HepG2 (cell line): Measurements from ENCODE around the gene DLX1. TPM values are rescaled to one million over a fixed set of nuclear protein-coding genes. Genes with fewer than 3 reads are reported as not detected.
A peak's percentile ranks its signal among the peaks of the same experiment; 100 is the strongest.

ENCODE experiments used
- FOXO1 ChIP-seq: sonication (generic); formaldehyde crosslinking; IDR thresholded peaks from 2 replicates; pipeline ENCODE4 v1.4.0; 2020; ENCODE audit warnings: missing genetic modification reagents
- HES4 ChIP-seq: sonication (generic); formaldehyde crosslinking; IDR thresholded peaks from 2 replicates; pipeline ENCODE4 v1.9.0; 2021; ENCODE audit warnings: mild to moderate bottlenecking, missing genetic modification reagents, borderline replicate concordance
- IKZF4 ChIP-seq: sonication (generic); formaldehyde crosslinking; IDR thresholded peaks from 2 replicates; pipeline ENCODE4 v1.5.1; 2020; ENCODE audit warnings: borderline replicate concordance, mild to moderate bottlenecking, low read depth, missing genetic modification reagents; ENCODE audit errors: not compliant biosample characterization
- KLF16 ChIP-seq, 2 experiments: sonication (generic) in 1 of 2; formaldehyde crosslinking in 1 of 2; IDR thresholded peaks; 2 replicates each; pipeline versions ENCODE4 v1.6.1 to v1.8.0; 2016 to 2023; ENCODE audit warnings: missing genetic modification reagents in 2 of 2, missing compliant biosample characterization in 1 of 2
- KMT2B ChIP-seq: IDR thresholded peaks from 2 replicates; pipeline ENCODE4 v1.6.1; 2016; ENCODE audit warnings: missing genetic modification reagents, missing compliant biosample characterization
- MEIS2 ChIP-seq: sonication (generic); formaldehyde crosslinking; IDR thresholded peaks from 2 replicates; pipeline ENCODE4 v1.9.0; 2021; ENCODE audit warnings: mild to moderate bottlenecking, missing genetic modification reagents
- MTA1 ChIP-seq: sonication (generic); formaldehyde crosslinking; IDR thresholded peaks from 2 replicates; pipeline ENCODE4 v1.4.0; 2020; ENCODE audit warnings: missing genetic modification reagents, mild to moderate bottlenecking, borderline replicate concordance
- MYC ChIP-seq: sonication (generic); formaldehyde crosslinking; IDR thresholded peaks from 2 replicates; pipeline ENCODE4 v1.9.0; 2021; ENCODE audit warnings: missing genetic modification reagents, borderline replicate concordance
- NR2C2 ChIP-seq: sonication (generic); formaldehyde crosslinking; IDR thresholded peaks from 2 replicates; pipeline ENCODE4 v1.4.0; 2020; ENCODE audit warnings: missing genetic modification reagents, mild to moderate bottlenecking, moderate library complexity, borderline replicate concordance
- NRL ChIP-seq: sonication (generic); formaldehyde crosslinking; IDR thresholded peaks from 2 replicates; pipeline ENCODE4 v1.5.0; 2020; ENCODE audit warnings: missing genetic modification reagents, mild to moderate bottlenecking, moderate library complexity, borderline replicate concordance
- PAX8 ChIP-seq: sonication (generic); formaldehyde crosslinking; IDR thresholded peaks from 2 replicates; pipeline ENCODE4 v1.8.0; 2022; ENCODE audit warnings: mild to moderate bottlenecking, missing genetic modification reagents, borderline replicate concordance
- POLR2AphosphoS5 ChIP-seq: IDR thresholded peaks from 2 replicates; pipeline ENCODE4 v1.6.1; 2012; ENCODE audit warnings: low read depth, low read length
- RARA ChIP-seq: IDR thresholded peaks from 2 replicates; pipeline ENCODE4 v1.6.1; 2016; ENCODE audit warnings: missing genetic modification reagents, missing compliant biosample characterization
- REPIN1 ChIP-seq: sonication (generic); formaldehyde crosslinking; IDR thresholded peaks from 2 replicates; pipeline ENCODE4 v1.8.0; 2022; ENCODE audit warnings: missing genetic modification reagents, low read depth, mild to moderate bottlenecking, borderline replicate concordance
- SOX13 ChIP-seq, 3 experiments: fragments of 450-650 bp in 1 of 3; sonication (generic) in 1 of 3; formaldehyde crosslinking in 1 of 3; IDR thresholded peaks in 2 of 3; conservative IDR thresholded peaks in 1 of 3; 2 replicates each; pipeline versions ENCODE4 v1.5.0 to v1.6.1; 2016 to 2020; ENCODE audit warnings: antibody characterized with exemption in 1 of 3, mild to moderate bottlenecking in 1 of 3, missing compliant biosample characterization in 1 of 3, missing genetic modification reagents in 1 of 3, moderate library complexity in 1 of 3
- TEAD3 ChIP-seq: optimal IDR thresholded peaks from 2 replicates; pipeline ENCODE3; 2016; ENCODE audit warnings: borderline replicate concordance
- ZFX ChIP-seq: sonication (generic); formaldehyde crosslinking; IDR thresholded peaks from 2 replicates; pipeline ENCODE4 v1.4.0; 2020; ENCODE audit warnings: mild to moderate bottlenecking, low read depth, missing genetic modification reagents, moderate library complexity
- ZMAT3 ChIP-seq: sonication (generic); formaldehyde crosslinking; conservative IDR thresholded peaks from 2 replicates; pipeline ENCODE4 v1.7.0; 2021; ENCODE audit warnings: missing genetic modification reagents
- ZNF7 ChIP-seq: IDR thresholded peaks from 2 replicates; pipeline ENCODE4 v1.6.1; 2016; ENCODE audit warnings: missing biosample characterization, missing genetic modification reagents
- ZNF713 ChIP-seq: sonication (generic); formaldehyde crosslinking; IDR thresholded peaks from 2 replicates; pipeline ENCODE4 v1.4.0; 2020; ENCODE audit warnings: mild to moderate bottlenecking, missing genetic modification reagents
- ZNF772 ChIP-seq: sonication (generic); formaldehyde crosslinking; IDR thresholded peaks from 2 replicates; pipeline ENCODE4 v1.5.0; 2020; ENCODE audit warnings: mild to moderate bottlenecking, missing genetic modification reagents
- ZNF792 ChIP-seq: IDR thresholded peaks from 2 replicates; pipeline ENCODE4 v1.6.1; 2016
- ZNF891 ChIP-seq: sonication (generic); formaldehyde crosslinking; IDR thresholded peaks from 2 replicates; pipeline ENCODE4 v1.5.0; 2020; ENCODE audit warnings: mild to moderate bottlenecking, missing genetic modification reagents
- ZSCAN31 ChIP-seq: sonication (generic); formaldehyde crosslinking; IDR thresholded peaks from 2 replicates; pipeline ENCODE4 v1.5.0; 2020; ENCODE audit warnings: low read depth, mild to moderate bottlenecking, missing genetic modification reagents
- ZZZ3 ChIP-seq: sonication (generic); formaldehyde crosslinking; IDR thresholded peaks from 2 replicates; pipeline ENCODE4 v1.4.0; 2020; ENCODE audit warnings: missing genetic modification reagents, mild to moderate bottlenecking, borderline replicate concordance
- polyA plus RNA-seq, 8 experiments: library from polyadenylated mRNA; depleted of rRNA in 3 of 8; stranded (reverse) in 7 of 8; unstranded in 1 of 8; fragments of >200 nt; fragmentation: Illumina TruSeq in 4 of 8; extraction: Trizol in 4 of 8; gene quantifications; 2 replicates each; pipeline versions ENCODE4 v1.2.1 to v1.2.3, GENCODE V29; 2011 to 2016; ENCODE audit warnings: low read depth in 4 of 8, missing spikeins in 1 of 8, mixed read lengths in 1 of 8; ENCODE audit not compliant: insufficient read depth in 1 of 8
- total RNA-seq, 5 experiments: library from RNA; depleted of rRNA; stranded (reverse); fragments of >200 nt; fragmentation: Illumina TruSeq; extraction: Trizol; gene quantifications; 2 replicates each; pipeline ENCODE4 v1.2.3, GENCODE V29; 2016; ENCODE audit warnings: low read depth in 1 of 5
- TF ChIP-seq, protein P1 (sequence below): IDR thresholded peaks from 2 replicates; pipeline ENCODE4 v1.6.1; 2016; ENCODE audit warnings: missing compliant biosample characterization, missing genetic modification reagents, borderline replicate concordance
- TF ChIP-seq, protein P2 (sequence below): sonication (generic); formaldehyde crosslinking; IDR thresholded peaks from 2 replicates; pipeline ENCODE4 v1.5.0; 2020; ENCODE audit warnings: mild to moderate bottlenecking, missing genetic modification reagents, borderline replicate concordance
- TF ChIP-seq, protein P3 (sequence below): IDR thresholded peaks from 2 replicates; pipeline ENCODE4 v1.6.1; 2012; ENCODE audit warnings: inconsistent platforms

The DLX1 gene
- total and polyA plus RNA-seq, 2 of the 13 experiments (the other 11 are each of a cell fraction or from before 2014, with no cell fraction given), result 0.18 to 0.86 TPM

DNA sequence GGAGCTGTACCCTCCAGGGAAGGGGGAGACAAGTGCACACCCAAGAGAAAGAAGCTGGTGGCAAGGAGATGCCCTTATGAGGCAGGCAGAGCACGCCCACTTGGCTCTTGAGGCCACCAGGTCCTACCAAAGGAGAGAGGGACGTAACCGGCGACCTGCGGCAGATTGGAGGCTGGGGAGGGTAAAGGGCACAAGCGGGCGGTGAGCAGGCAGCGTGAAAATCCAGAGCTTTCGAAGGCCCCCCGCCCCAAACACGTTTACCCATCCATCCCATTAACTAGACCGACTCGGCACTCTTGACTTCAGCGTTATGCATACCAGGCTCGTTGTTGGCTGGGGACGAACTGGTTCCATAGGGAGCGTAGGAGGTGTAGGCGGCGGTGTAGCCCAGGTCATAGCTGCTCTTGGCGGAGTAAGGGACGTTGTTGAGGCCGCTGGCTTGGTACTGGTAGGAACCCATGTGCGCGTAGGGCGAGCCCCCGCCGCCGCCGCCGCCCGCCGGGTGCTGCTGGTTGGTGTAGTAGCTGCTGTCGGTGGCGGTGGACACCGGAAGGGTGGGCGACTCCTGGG is 16.6 kb downstream of the DLX1 start (continued):
- TF ChIP-seq ZNF772 (CRISPR knock-in tag) (no peak), ZFX (CRISPR knock-in tag) (0 out of 2 replicates have a peak, but pooled peaks have one; percentile 6), IKZF4 (peak; percentile 59), RARA (CRISPR knock-in tag) (no peak), PAX8 (CRISPR knock-in tag) (no peak), ZNF792 (no peak), MTA1 (CRISPR knock-in tag) (0 out of 2 replicates have a peak, but pooled peaks have one; percentile 15), SOX13 (IDR thresholded peaks at IDR 0.05) (no peak), SOX13 (CRISPR knock-in tag; conservative IDR thresholded peaks at IDR 0.05 in 1 of 2, IDR thresholded peaks at IDR 0.05 in 1 of 2) (no peak), ZMAT3 (CRISPR knock-in tag) (0 out of 2 replicates have a peak, but pooled peaks have one; percentile 8), NR2C2 (0 out of 2 replicates have a peak, but pooled peaks have one; percentile 35), REPIN1 (0 out of 2 replicates have a peak, but pooled peaks have one; percentile 19), ZNF891 (0 out of 2 replicates have a peak, but pooled peaks have one; percentile 60), FOXO1 (0 out of 2 replicates have a peak, but pooled peaks have one; percentile 14), MEIS2 (CRISPR knock-in tag) (no peak), POLR2AphosphoS5 (no peak), ZZZ3 (no peak), KMT2B (CRISPR knock-in tag) (0 out of 2 replicates have a peak, but pooled peaks have one; percentile 7), TEAD3 (CRISPR knock-in tag) (peak; percentile 72), ZSCAN31 (CRISPR knock-in tag) (0 out of 2 replicates have a peak, but pooled peaks have one; percentile 19), ZNF7 (CRISPR knock-in tag) (no peak), KLF16 (CRISPR knock-in tag; IDR thresholded peaks at IDR 0.05) (no peak), NRL (CRISPR knock-in tag) (0 out of 2 replicates have a peak, but pooled peaks have one; percentile 16), ZNF713 (no peak), MYC (peak; percentile 26), HES4 (peak; percentile 42; the same call in 1 of the 2 replicates)
- TF ChIP-seq, protein P1, sequence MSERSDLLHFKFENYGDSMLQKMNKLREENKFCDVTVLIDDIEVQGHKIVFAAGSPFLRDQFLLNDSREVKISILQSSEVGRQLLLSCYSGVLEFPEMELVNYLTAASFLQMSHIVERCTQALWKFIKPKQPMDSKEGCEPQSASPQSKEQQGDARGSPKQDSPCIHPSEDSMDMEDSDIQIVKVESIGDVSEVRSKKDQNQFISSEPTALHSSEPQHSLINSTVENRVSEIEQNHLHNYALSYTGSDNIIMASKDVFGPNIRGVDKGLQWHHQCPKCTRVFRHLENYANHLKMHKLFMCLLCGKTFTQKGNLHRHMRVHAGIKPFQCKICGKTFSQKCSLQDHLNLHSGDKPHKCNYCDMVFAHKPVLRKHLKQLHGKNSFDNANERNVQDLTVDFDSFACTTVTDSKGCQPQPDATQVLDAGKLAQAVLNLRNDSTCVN (CRISPR knock-in tag), result no peak
- TF ChIP-seq, protein P2, sequence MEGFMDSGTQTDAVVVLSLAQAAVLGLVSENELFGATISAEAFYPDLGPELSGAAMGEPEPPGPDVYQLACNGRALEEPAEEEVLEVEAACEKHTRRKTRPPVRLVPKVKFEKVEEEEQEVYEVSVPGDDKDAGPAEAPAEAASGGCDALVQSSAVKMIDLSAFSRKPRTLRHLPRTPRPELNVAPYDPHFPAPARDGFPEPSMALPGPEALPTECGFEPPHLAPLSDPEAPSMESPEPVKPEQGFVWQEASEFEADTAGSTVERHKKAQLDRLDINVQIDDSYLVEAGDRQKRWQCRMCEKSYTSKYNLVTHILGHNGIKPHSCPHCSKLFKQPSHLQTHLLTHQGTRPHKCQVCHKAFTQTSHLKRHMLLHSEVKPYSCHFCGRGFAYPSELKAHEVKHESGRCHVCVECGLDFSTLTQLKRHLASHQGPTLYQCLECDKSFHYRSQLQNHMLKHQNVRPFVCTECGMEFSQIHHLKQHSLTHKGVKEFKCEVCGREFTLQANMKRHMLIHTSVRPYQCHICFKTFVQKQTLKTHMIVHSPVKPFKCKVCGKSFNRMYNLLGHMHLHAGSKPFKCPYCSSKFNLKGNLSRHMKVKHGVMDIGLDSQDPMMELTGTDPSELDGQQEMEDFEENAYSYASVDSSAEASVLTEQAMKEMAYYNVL (CRISPR knock-in tag), result peak; percentile 2; the same call in 1 of the 2 replicates
- TF ChIP-seq, protein P3, sequence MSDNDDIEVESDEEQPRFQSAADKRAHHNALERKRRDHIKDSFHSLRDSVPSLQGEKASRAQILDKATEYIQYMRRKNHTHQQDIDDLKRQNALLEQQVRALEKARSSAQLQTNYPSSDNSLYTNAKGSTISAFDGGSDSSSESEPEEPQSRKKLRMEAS, result peak; percentile 37; the same call in 1 of the 2 replicates
